ENCODE measurements around the gene NT5M. TPM values are rescaled to one million over a fixed set of nuclear protein-coding genes. Genes with fewer than 3 reads are reported as not detected.

Gene NT5M
- polyA plus RNA-seq, 3 donors: 0.23 to 0.57 (median 0.25) TPM

GRCh38 chr17:17354560-17355349 is 51.6 kb downstream of the NT5M start:
- Histone ChIP-seq H2AFZ (ENCODE audit: insufficient read depth, low read depth, low read length, poor library complexity, severe bottlenecking) (no peak overlapping the region), H4K20me1 (ENCODE audit: insufficient read depth, low read length) (no peaks in the 10 kb centered on the region), H3K9ac (ENCODE audit: insufficient read depth, low read length, poor library complexity, severe bottlenecking) (no peak overlapping the region), H3K4me1 (ENCODE audit: control insufficient read depth in 1 of 2, insufficient read depth in 2 of 2, low read length in 2 of 2) (peaks cover 2 to 3% of the 10 kb centered on the region in 2 donors), H3K4me3 (replicated peaks in 1 of 3; ENCODE audit: low read depth in 2 of 3, low read length in 3 of 3) (no peak overlapping the region), H3K4me2 (replicated peaks; ENCODE audit: extremely low read depth, low read length, poor library complexity, severe bottlenecking) (no peak overlapping the region), H3K9me3 (replicated peaks in 1 of 2; ENCODE audit: control insufficient read depth in 1 of 2, insufficient read depth in 1 of 2, low read length in 2 of 2) (no peaks in the 10 kb centered on the region), H3K36me3 (replicated peaks in 1 of 2; ENCODE audit: control insufficient read depth in 1 of 2, insufficient read depth in 2 of 2, low read length in 2 of 2) (no peaks in the 10 kb centered on the region), H3K27ac (ENCODE audit: low read depth in 1 of 2, low read length in 2 of 2) (no peak overlapping the region), H3K79me2 (ENCODE audit: insufficient read depth, low read length) (no peaks in the 10 kb centered on the region), H3K27me3 (ENCODE audit: control insufficient read depth in 2 of 2, insufficient read depth in 2 of 2, low read length in 2 of 2) (no peaks in the 10 kb centered on the region)
- Mint-ChIP-seq H3K4me1 (peaks cover 2% of the 10 kb centered on the region), H3K36me3 (no peaks in the 10 kb centered on the region), H3K9me3 (peaks cover 0 to 4% (median 2%) of the 10 kb centered on the region in 7 donors), H3K27ac (peak overlapping the region in 1 of 7 donors; percentile 56), H3K27me3 (ENCODE audit: low read depth in 3 of 3) (peaks cover 0 to 3% (median 2%) of the 10 kb centered on the region in 3 donors), H3K4me3 (no peak overlapping the region)
- intact Hi-C loops (cut with micrococcal nuclease): loop anchor here (1.0 to 5.0 kb wide), 5 partner anchors 83 to 288 kb away; partner anchors contain the start of gene RASD1 (in 2 of the 2)
- 50% methylated on average over 10 of the region's 14 CpGs for WGBS (ENCODE audit: insufficient coverage)
- TF ChIP-seq, protein P1, sequence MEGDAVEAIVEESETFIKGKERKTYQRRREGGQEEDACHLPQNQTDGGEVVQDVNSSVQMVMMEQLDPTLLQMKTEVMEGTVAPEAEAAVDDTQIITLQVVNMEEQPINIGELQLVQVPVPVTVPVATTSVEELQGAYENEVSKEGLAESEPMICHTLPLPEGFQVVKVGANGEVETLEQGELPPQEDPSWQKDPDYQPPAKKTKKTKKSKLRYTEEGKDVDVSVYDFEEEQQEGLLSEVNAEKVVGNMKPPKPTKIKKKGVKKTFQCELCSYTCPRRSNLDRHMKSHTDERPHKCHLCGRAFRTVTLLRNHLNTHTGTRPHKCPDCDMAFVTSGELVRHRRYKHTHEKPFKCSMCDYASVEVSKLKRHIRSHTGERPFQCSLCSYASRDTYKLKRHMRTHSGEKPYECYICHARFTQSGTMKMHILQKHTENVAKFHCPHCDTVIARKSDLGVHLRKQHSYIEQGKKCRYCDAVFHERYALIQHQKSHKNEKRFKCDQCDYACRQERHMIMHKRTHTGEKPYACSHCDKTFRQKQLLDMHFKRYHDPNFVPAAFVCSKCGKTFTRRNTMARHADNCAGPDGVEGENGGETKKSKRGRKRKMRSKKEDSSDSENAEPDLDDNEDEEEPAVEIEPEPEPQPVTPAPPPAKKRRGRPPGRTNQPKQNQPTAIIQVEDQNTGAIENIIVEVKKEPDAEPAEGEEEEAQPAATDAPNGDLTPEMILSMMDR (IDR thresholded peaks at IDR 0.05): peak; percentile 90
- DNase-seq: peak; percentile 74 to 82 (median 80)

- H4K20me1 ChIP-seq (ENCODE audit: insufficient read depth, low read length): no peaks in the 10 kb centered on the region
- DNase-seq: no peak
- no peaks in the 10 kb centered on the region for H3K79me2 ChIP-seq (ENCODE audit: insufficient read depth, low read length)
- H2AFZ ChIP-seq (ENCODE audit: insufficient read depth, low read depth, low read length, poor library complexity, severe bottlenecking): no peak overlapping the region
- H3K27me3 Mint-ChIP-seq (ENCODE audit: low read depth in 3 of 3): peaks cover 0 to 3% (median 2%) of the 10 kb centered on the region in 3 donors
- no peak overlapping the region for H3K27ac Mint-ChIP-seq
- H3K4me2 ChIP-seq (replicated peaks; ENCODE audit: extremely low read depth, low read length, poor library complexity, severe bottlenecking): no peak overlapping the region
- no peaks in the 10 kb centered on the region for H3K9me3 ChIP-seq (replicated peaks in 1 of 2; ENCODE audit: control insufficient read depth in 1 of 2, insufficient read depth in 1 of 2, low read length in 2 of 2)
- H3K9ac ChIP-seq (ENCODE audit: insufficient read depth, low read length, poor library complexity, severe bottlenecking): no peak overlapping the region
- H3K4me3 Mint-ChIP-seq: no peak overlapping the region
- 73% methylated on average over 6 of the region's 12 CpGs for WGBS (ENCODE audit: insufficient coverage)
- H3K4me1 ChIP-seq (ENCODE audit: control insufficient read depth in 1 of 2, insufficient read depth in 2 of 2, low read length in 2 of 2): peaks cover 2 to 3% of the 10 kb centered on the region in 2 donors
- H3K9me3 Mint-ChIP-seq: peaks cover 0 to 10% (median 4%) of the 10 kb centered on the region in 7 donors
- no peak overlapping the region for H3K4me3 ChIP-seq (replicated peaks in 1 of 3; ENCODE audit: low read depth in 2 of 3, low read length in 3 of 3)
- no peaks in the 10 kb centered on the region for H3K27me3 ChIP-seq (ENCODE audit: control insufficient read depth in 2 of 2, insufficient read depth in 2 of 2, low read length in 2 of 2)
- H3K36me3 Mint-ChIP-seq: no peaks in the 10 kb centered on the region
- H3K36me3 ChIP-seq (replicated peaks in 1 of 2; ENCODE audit: control insufficient read depth in 1 of 2, insufficient read depth in 2 of 2, low read length in 2 of 2): no peaks in the 10 kb centered on the region
- TF ChIP-seq, protein P1 (IDR thresholded peaks at IDR 0.05): no peak
- H3K27ac ChIP-seq (ENCODE audit: low read depth in 1 of 2, low read length in 2 of 2): no peak overlapping the region
- intact Hi-C loops (cut with micrococcal nuclease): loop anchor here (1.0 to 5.0 kb wide), 5 partner anchors 82 to 287 kb away; partner anchors contain the start of gene RASD1 (in 2 of the 2)
- peaks cover 2% of the 10 kb centered on the region for H3K4me1 Mint-ChIP-seq
Observed at GRCh38 chr17:17355426-17355825, 52.3 kb downstream of the NT5M start.
